GM21515 (cell line): ENCODE results near the gene LPCAT1.
"Not testable (repeated sequence)": the region's sequence is repeated elsewhere in the genome, so short reads cannot be mapped to it uniquely, and the experiment has no call there.

Experiments used
- ATAC-seq: cut with Tn5 transposase; IDR thresholded peaks from one replicate; pipeline ENCODE4 v1.9.1; 2021; ENCODE audit not compliant: unreplicated experiment

LPCAT1 gene

GRCh38 chr5:1481266-1481958, 42.3 kb downstream of the LPCAT1 start:
- ATAC-seq: no peak

- ATAC-seq: no peak
These were observed 43.0 kb downstream of the LPCAT1 start for GRCh38 chr5:1480806-1481205.

GRCh38 chr5:1480217-1480616, 43.5 kb downstream of the LPCAT1 start:
- ATAC-seq: no peak

- no peak for ATAC-seq
These were observed 44.1 kb downstream of the LPCAT1 start for GRCh38 chr5:1479581-1480188.

GRCh38 chr5:1479066-1479465, 44.7 kb downstream of the LPCAT1 start:
- no peak for ATAC-seq

- ATAC-seq: no peak
These were observed 45.3 kb downstream of the LPCAT1 start for GRCh38 chr5:1478271-1479035.

GRCh38 chr5:1477341-1477740, 46.4 kb downstream of the LPCAT1 start:
- ATAC-seq: no peak

GRCh38 chr5:1476967-1477310, 46.8 kb downstream of the LPCAT1 start:
- no peak for ATAC-seq

- ATAC-seq: no peak
These were observed 47.4 kb downstream of the LPCAT1 start for GRCh38 chr5:1476181-1476966.

- not testable (repeated sequence) for ATAC-seq
These were observed 48.2 kb downstream of the LPCAT1 start for GRCh38 chr5:1475544-1475900.

- ATAC-seq: no peak
These were observed 48.8 kb downstream of the LPCAT1 start for GRCh38 chr5:1474866-1475543.

GRCh38 chr5:1474183-1474839, 49.4 kb downstream of the LPCAT1 start:
- ATAC-seq: no peak

- no peak for ATAC-seq
These were observed 50.0 kb downstream of the LPCAT1 start for GRCh38 chr5:1473746-1474145.

GRCh38 chr5:1472964-1473628, 50.7 kb downstream of the LPCAT1 start:
- no peak for ATAC-seq

GRCh38 chr5:1471997-1472963, 51.5 kb downstream of the LPCAT1 start:
- no peak for ATAC-seq

- no peak for ATAC-seq
These were observed 52.4 kb downstream of the LPCAT1 start for GRCh38 chr5:1471240-1471853.

GRCh38 chr5:1470762-1471211, 53.0 kb downstream of the LPCAT1 start:
- no peak for ATAC-seq
